ENCODE data around the gene KCTD5. TPM values are rescaled to one million over a fixed set of nuclear protein-coding genes. Genes with fewer than 3 reads are reported as not detected.

KCTD5 gene
- polyA plus RNA-seq, 1 donor from 2014 or later, result 42.7 TPM

- no peaks in the 10 kb centered on the region for H4K20me1 ChIP-seq (ENCODE audit: insufficient read depth)
- no peaks in the 10 kb centered on the region for H3K9me2 ChIP-seq (ENCODE audit: insufficient read depth, low read length)
- H3K36me3 ChIP-seq (ENCODE audit: insufficient read depth, low read length), result no peaks in the 10 kb centered on the region
- no peak overlapping the region for H3K9ac ChIP-seq (ENCODE audit: low read length)
- no peak overlapping the region for H3K4me3 ChIP-seq (ENCODE audit: low read length)
- no peaks in the 10 kb centered on the region for H3K27me3 ChIP-seq (ENCODE audit: insufficient read depth, low read depth, low read length)
- no peak overlapping the region for H3K4me2 ChIP-seq (ENCODE audit: low read length)
- no peaks in the 10 kb centered on the region for H3K9me3 ChIP-seq (ENCODE audit: low read length)
- H2AFZ ChIP-seq (ENCODE audit: low read depth, low read length), result no peak overlapping the region
- no peaks in the 10 kb centered on the region for H3K79me2 ChIP-seq (replicated peaks; ENCODE audit: insufficient read depth, low read length)
- H3F3A ChIP-seq (ENCODE audit: insufficient read depth, low read length, poor library complexity, severe bottlenecking), result no peaks in the 10 kb centered on the region
- TF ChIP-seq REST (IDR thresholded peaks at IDR 0.05; ENCODE audit: borderline replicate concordance) (no peak), SMC3 (conservative IDR thresholded peaks at IDR 0.05; ENCODE audit: poor library complexity) (no peak), EZH2 (IDR thresholded peaks at IDR 0.05; ENCODE audit: borderline replicate concordance, insufficient read depth, low read length, poor library complexity, severe bottlenecking) (no peak), POLR2AphosphoS5 (IDR thresholded peaks at IDR 0.05) (no peak), MXI1 (conservative IDR thresholded peaks at IDR 0.05; ENCODE audit: poor library complexity, severe bottlenecking) (no peak), TAF1 (IDR thresholded peaks at IDR 0.05; ENCODE audit: low read depth) (no peak), CTCF (IDR thresholded peaks at IDR 0.05; ENCODE audit: poor library complexity, severe bottlenecking) (no peak), RAD21 (conservative IDR thresholded peaks at IDR 0.05) (no peak), EP300 (conservative IDR thresholded peaks at IDR 0.05; ENCODE audit: poor library complexity, severe bottlenecking) (no peak)
- no peak overlapping the region for H3K27ac ChIP-seq (ENCODE audit: low read length)
These were observed 20.8 kb downstream of the KCTD5 start for GRCh38 chr16:2702871-2703745.

- no peaks in the 10 kb centered on the region for H3K36me3 ChIP-seq (ENCODE audit: insufficient read depth, low read length)
These were observed 22.1 kb downstream of the KCTD5 start for GRCh38 chr16:2704166-2704982.

More at GRCh38 chr16:2704166-2704982, 22.1 kb downstream of the KCTD5 start:
- no peak overlapping the region for H3K9ac ChIP-seq (ENCODE audit: low read length)
- H3K9me2 ChIP-seq (ENCODE audit: insufficient read depth, low read length), result no peaks in the 10 kb centered on the region
- H4K20me1 ChIP-seq (ENCODE audit: insufficient read depth), result no peaks in the 10 kb centered on the region
- H2AFZ ChIP-seq (ENCODE audit: low read depth, low read length), result no peak overlapping the region
- no peak overlapping the region for H3K27ac ChIP-seq (ENCODE audit: low read length)
- no peaks in the 10 kb centered on the region for H3F3A ChIP-seq (ENCODE audit: insufficient read depth, low read length, poor library complexity, severe bottlenecking)
- no peaks in the 10 kb centered on the region for H3K27me3 ChIP-seq (ENCODE audit: insufficient read depth, low read depth, low read length)
- no peaks in the 10 kb centered on the region for H3K9me3 ChIP-seq (ENCODE audit: low read length)
- H3K4me3 ChIP-seq (ENCODE audit: low read length), result no peak overlapping the region
- no peak overlapping the region for H3K4me2 ChIP-seq (ENCODE audit: low read length)
- no peak for TF ChIP-seq REST (IDR thresholded peaks at IDR 0.05; ENCODE audit: borderline replicate concordance)
- no peak for TF ChIP-seq POLR2AphosphoS5 (IDR thresholded peaks at IDR 0.05)
- no peak for TF ChIP-seq SMC3 (conservative IDR thresholded peaks at IDR 0.05; ENCODE audit: poor library complexity)
- TF ChIP-seq MXI1 (conservative IDR thresholded peaks at IDR 0.05; ENCODE audit: poor library complexity, severe bottlenecking), result no peak
- no peak for TF ChIP-seq EZH2 (IDR thresholded peaks at IDR 0.05; ENCODE audit: borderline replicate concordance, insufficient read depth, low read length, poor library complexity, severe bottlenecking)
- no peak for TF ChIP-seq CTCF (IDR thresholded peaks at IDR 0.05; ENCODE audit: poor library complexity, severe bottlenecking)
- TF ChIP-seq EP300 (conservative IDR thresholded peaks at IDR 0.05; ENCODE audit: poor library complexity, severe bottlenecking), result no peak
- no peak for TF ChIP-seq RAD21 (conservative IDR thresholded peaks at IDR 0.05)
- no peak for TF ChIP-seq TAF1 (IDR thresholded peaks at IDR 0.05; ENCODE audit: low read depth)
- no peaks in the 10 kb centered on the region for H3K79me2 ChIP-seq (replicated peaks; ENCODE audit: insufficient read depth, low read length)

Measured in neural cell (in vitro differentiated cells).